Stimulated activated CD4-positive, alpha-beta T cell treated with anti-CD3 and anti-CD28 coated beads, Interleukin-15, amount 100 ng/mL, for 1 hour (primary cell): ENCODE data around the gene IZUMO1.

Source experiments
- DNase-seq, 2 donors: peaks; one replicate each; pipeline ENCODE4 v3.0.0-alpha.2; 2020; ENCODE audit warnings: low read depth in 1 of 2, low spot score in 1 of 2

IZUMO1 gene

DNA sequence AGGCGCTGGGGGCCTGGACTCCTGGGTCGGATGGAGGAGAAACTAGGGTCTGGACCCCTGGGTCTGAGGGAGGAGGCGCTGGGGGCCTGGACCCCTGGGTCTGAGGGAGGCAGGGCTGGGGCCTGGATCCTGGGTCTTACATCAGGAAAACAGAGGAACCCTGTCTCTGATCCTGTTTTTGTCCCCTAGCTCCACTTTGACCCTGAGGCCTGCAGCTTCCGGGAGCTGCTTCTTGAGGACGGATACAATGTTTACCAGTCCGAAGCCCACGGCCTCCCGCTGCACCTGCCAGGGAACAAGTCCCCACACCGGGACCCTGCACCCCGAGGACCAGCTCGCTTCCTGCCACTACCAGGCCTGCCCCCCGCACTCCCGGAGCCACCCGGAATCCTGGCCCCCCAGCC lies 11.0 kb upstream of the IZUMO1 start:
- no peak for DNase-seq

DNA sequence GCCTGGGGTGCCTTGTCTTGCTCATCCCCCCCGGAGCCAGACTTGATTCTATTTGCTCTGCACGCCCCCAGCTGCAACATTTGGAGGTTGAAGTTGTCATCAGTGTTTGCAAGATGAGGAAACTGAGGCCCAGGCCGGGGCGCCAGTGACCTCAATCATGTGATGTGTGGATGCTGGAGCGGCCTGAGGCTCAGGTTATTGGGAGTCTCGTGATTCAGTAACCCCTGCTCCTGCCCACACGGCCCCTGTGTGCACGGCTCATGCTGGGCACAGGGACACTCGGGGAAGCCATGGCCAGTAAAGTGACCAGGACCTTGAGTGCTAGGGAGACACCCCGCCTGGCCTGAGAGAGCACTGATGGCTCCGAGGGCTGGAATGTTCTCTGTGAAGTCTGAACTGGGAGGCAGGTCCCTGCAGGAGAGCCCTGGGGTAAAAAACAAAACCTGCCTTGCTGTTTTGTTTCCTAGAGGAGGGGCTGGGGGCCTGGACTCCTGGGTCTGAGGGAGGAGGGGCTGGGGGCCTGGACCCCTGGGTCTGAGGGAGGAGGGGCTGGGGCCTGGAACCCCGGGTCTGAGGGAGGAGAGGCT lies 10.5 kb upstream of the IZUMO1 start:
- DNase-seq = no peak

DNA sequence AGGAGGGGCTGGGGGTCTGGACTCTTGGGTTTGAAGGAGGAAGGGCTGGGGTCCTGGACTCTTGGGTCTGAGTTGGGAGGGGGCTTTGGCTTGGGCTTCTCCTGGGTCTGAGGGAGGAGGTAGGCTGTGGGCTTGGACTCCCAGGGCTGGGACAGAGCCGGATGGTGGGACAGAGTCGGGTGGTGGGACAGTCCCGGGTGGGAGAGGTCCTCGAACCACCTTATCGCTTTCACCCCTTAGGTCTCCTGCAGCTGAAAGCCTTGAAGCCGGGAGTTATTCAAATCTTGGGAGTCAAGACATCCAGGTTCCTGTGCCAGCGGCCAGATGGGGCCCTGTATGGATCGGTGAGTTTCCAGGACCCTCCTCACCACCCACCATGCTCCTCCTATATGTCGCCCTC lies 10.0 kb upstream of the IZUMO1 start:
- no peak for DNase-seq

DNA sequence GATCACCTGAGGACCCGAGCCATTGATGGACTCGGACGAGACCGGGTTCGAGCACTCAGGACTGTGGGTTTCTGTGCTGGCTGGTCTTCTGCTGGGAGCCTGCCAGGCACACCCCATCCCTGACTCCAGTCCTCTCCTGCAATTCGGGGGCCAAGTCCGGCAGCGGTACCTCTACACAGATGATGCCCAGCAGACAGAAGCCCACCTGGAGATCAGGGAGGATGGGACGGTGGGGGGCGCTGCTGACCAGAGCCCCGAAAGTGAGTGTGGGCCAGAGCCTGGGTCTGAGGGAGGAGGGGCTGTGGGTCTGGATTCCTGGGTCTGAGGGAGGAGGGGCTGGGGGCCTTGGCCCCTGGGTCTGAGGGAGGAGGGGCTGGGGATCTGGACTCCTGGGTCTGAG lies 9.5 kb upstream of the IZUMO1 start:
- no peak for DNase-seq

DNA sequence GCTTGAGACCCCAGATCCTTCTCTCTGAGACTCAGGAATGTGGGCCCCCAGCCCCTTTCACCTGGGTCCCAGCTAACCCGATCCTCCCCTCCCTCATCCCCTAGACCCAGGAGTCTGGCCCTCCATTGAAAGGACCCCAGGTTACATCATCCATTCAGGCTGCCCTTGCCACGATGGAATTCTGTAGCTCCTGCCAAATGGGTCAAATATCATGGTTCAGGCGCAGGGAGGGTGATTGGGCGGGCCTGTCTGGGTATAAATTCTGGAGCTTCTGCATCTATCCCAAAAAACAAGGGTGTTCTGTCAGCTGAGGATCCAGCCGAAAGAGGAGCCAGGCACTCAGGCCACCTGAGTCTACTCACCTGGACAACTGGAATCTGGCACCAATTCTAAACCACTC lies 9.1 kb upstream of the IZUMO1 start:
- DNase-seq = no peak

DNA sequence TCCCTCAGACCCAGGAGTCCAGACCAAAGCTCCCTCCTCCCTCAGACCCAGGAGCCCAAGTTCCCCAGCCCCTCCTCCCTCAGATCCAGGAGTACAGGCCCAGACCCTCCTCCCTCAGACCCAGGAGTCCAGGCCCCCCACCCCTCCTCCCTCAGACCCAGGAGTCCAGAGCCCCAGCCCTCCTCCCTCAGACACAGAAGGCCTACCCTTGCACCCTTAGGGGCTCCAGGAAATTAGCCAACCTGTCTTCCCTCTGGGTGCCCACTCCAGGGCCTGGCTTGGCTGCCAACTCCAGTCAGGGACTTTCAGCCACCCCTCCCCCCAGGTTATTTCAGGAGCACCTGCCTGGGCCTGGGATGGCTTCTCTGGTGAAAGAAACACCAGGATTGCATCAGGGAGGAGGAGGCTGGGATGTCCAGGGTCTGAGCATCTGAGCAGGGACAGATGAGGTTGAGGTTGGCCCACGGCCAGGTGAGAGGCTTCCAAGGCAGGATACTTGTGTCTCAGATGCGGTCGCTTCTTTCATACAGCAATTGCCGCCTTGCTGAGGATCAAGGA lies 8.5 kb upstream of the IZUMO1 start, which contains the start of gene FGF21:
FGF21 (plus strand) TSS at position 441 of the 558 bp plus-strand sequence. CDS start 713 bp downstream, outside the sequence.
- no peak for DNase-seq

DNA sequence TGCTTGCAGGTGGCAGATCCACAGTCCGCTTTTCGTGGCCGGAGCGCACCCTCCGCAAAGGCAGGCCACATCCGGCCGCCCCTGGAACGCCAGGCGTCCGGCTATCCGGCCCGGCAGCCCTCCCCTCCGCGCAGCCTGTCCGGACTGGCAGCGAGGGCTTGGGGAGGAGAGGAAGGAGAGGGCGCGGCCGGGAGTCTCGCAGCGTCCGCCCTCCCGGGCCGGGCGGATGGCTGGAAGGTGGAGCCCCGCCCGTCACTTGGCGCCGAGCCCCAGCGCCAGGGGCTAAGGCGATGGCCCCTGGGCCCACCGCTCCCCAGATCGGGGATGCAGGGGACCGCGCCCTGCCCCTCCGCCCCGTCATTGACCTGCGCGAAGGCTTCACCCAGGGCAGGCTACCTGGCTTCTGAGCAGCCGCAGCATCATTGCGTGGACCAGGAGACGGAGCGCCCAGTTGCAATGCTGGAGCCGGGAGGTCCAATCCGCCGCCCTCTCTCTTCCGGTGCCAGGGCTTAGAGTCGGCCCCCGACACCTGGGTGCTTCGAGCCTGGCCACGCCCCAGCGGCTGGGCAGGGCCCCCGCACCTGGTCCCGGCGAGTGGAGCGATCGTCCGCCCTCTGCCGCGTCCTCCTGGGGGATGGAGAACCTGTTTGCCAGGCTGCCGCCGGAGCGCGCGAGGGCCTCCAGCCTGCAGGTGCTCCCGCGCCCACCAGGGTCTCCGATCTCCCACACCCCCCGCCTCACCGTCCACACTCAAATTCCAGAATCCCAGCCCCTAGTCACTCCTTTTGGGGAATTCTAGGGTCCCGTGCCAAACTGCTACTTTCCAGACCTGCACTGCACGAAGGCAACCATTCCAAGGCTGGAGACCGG lies 6.0 kb upstream of the IZUMO1 start, which contains the start of gene FUT1:
FUT1 (minus strand) TSS at position 146 of the 870 bp plus-strand sequence. CDS start 1,360 bp downstream, outside the sequence.
- DNase-seq = no peak

DNA sequence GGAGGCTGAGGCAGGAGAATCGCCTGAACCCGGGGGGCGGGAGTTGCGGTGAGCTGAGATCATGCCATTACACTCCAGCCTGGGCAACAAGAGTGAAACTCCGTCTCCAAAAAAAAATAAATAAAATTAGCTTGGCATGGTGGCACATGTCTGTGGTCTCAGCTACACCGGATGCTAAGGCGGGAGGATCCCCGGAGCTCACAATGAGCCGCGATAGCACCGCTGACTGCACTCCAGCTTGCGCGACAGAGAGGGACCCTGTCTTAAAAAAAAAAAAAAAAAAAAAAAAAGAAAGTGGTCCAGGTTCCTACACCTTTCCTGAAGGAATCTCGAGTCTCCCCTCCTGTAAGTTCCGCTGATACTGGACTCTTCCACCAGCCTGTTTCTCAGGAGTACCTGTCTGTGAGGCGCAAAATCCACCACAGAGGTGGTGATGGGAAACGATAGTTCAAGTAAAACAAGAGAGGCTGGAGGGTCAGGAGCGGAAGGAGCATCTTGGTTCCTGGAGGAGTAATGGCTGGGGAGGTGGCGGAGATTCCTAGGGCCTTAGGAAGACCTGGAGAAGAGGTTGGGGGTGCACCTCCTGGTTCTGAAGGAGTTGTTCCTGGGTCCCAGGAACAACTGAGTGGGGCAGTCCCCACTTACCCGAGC lies 5.3 kb upstream of the IZUMO1 start:
- no peak for DNase-seq

DNA sequence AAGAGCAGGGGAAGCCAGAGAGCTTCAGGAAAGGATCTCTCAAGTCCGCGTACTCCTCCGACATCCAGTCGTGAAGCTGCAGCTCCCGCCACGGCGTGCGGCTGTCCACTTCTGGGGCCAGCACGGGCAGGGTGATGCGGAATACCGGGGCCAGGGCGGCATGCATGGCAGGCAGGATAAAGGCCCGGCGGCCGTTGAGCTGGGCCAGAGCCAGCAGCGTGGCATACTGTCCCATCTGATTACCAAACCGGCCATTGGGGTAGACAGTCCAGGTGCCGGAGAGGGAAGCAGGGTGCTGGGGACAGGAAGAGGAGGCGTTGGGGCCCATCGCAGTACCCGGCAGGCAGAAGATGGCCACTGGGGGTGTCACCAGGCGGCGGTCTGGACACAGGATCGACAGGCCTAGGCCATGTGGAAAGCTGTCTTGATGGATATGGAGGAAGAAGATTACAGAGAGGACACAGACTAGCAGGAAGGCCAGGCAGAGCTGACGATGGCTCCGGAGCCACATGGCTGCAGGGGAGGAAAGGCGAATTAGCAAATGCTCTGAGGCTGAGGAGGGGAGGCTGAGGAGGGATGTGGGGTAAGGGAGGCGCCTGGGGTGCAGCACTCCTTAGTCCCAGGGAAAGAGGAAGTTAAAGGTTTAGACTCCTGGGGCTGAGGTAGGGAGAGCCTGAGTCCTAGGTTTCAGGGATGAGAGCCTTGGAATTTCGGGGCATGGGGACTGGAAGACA lies 4.2 kb upstream of the IZUMO1 start:
- DNase-seq = no peak

DNA sequence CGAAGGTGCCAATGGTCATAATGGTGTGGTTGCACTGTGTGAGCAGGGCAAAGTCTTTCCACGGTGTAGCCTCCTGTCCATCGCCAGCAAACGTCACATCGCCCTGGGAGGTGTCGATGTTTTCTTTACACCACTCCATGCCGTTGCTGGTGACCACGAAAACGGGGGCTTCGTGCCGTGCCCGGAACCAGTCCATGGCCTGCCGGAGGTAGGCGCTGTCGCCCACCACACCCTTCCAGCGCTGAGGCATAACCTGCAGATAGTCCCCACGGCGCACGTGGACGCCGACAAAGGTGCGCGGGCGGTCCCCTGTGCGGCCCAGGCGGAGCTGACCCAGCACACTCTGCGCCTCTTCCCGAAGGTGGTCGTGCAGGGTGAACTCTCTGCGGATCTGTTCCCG lies 3.6 kb upstream of the IZUMO1 start:
- no peak for DNase-seq

DNA sequence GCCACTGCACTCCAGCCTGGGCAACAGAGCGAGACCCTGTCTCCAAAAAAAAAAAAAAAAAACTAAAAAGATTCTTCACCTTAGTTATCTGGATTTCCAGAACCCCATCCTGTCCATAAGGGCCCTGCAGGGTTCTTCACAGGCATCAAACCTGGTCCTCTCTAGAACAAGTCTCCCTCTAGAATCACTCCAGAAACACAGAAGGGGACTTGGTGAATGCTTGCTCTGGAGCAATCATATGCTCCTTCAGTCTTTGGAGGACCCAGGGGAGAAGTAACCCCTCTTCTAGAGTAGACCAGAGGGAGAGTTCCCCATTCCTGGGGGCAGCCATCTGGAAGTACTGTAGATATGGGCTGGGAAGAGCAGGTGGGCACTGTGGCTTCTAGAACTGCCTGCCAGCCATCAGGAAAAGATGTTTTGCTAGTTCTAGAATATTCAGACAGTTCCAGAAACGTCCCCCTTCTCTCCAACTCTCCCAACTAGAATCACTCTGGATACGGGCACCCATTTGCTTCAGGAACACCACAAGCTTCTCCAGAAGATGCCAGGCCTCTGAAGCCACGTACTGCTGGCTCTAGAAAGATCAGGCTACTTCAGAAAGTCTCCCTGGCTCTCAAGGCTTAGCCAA lies 3.0 kb upstream of the IZUMO1 start:
- DNase-seq = no peak

DNA sequence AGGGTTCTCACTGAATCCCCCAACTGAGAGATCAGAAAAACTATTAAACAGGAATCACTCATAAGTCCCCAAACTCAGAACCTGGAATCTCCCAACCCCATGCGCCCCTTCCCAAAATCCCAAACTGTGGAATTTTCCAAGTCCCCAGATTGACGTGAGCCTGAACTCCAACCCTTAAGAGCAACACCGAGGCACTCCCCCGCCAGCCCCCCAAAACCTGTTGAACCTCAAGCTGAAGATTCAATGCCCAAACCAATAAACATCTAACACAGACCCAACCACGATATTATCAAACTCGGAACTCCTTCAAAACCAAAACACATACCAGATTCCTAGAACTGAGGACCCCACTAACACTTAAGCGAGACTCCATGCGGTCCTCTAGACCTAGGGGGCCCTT lies 599 bp downstream of the IZUMO1 start:
- DNase-seq = no peak

DNA sequence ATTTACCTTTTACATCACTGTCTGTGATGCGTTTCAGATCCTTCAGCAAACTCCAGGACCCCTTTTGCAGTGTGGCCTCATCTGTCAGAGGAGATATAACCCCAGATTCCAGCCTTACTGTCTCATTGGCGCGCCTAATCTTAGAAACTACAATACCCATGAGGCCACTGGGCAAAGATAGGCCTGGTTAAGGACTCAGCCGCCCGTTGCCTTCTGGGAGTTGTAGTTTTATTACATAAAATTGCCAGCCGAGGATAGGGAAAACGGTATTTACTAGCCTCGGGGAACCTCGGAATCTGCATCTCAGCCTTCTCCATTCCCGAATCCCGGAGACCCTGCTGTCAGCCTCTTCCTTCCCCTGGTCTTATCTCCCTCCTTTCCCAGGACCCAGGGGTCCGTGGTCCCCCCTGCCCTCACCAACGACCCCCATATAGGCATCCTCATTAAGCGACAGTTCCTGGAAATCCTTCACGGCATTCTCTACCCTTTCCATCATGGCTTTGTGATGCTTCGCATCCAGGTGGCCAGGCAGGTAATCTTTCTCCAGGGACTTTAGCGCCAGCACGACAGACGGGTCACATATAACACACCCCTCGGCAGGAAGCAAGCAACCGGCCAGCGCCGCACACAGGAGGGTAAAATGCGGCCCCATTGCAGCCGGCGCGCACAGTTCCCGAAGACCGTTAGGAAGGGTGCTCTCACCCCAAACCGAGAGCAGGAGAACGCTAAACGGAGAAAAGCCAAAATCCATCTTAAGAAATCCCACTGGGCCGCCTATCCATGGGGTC lies 1.3 kb downstream of the IZUMO1 start:
- no peak for DNase-seq

DNA sequence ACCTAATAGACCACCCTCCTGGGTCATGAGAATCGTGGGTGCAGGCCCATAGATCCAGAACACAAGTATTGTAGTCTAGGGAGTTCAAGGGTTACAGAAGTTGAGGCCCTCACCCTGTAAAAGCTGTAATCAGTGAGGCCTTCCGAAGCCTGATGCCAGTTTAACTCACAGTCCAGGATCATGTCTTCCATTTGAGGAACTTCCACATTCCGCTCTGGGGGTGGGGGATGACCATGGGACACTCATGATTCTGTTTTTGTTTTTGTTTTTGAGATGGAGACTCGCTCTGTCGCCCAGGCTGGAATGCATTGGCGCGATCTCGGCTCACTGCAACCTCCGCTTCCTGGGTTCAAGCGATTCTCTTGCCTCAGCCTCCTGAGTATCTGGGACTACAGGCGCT lies 4.6 kb downstream of the IZUMO1 start:
- DNase-seq = no peak

DNA sequence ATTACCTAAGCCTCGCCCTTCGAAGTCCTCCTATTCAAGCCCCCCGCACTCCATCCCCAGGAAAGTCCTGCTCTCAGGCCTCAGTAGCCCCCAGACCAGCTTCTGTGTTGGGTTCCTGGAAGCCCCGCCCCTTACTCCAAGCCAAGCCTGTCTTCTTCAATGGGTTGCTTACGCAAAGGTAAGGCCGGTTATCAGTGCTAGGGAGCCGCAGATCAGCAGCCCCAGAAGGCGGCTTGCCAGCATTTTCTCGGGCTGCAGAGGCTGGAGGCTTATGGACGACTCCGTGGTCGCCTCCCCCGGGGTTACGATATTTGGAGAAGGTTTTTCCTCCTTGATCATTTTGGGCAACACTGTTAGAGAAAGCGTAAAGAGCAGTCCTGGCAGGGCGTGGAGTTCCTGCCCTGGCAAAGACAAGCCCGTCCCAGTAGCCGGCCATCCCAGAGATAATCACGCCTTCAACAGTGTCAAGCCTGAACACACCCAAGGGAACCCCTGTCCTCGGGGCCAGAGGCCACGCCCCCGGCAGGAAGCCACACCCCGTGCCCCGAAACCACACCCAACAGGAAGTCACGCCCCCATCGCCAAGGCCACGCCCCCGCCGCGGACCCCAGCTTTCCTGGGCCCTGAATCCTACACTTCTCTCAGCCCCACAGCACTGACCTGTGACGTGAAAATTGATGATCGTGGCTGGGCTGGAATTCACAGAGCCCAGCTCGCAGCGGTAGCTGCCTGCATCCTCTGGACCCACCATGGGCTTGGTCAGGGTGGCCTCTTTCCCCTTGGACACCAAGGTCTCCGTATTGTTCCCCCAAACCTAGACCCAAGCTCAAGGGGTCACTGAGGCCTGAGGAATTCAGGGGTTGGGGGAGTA lies 5.3 kb downstream of the IZUMO1 start:
- DNase-seq = no peak

DNA sequence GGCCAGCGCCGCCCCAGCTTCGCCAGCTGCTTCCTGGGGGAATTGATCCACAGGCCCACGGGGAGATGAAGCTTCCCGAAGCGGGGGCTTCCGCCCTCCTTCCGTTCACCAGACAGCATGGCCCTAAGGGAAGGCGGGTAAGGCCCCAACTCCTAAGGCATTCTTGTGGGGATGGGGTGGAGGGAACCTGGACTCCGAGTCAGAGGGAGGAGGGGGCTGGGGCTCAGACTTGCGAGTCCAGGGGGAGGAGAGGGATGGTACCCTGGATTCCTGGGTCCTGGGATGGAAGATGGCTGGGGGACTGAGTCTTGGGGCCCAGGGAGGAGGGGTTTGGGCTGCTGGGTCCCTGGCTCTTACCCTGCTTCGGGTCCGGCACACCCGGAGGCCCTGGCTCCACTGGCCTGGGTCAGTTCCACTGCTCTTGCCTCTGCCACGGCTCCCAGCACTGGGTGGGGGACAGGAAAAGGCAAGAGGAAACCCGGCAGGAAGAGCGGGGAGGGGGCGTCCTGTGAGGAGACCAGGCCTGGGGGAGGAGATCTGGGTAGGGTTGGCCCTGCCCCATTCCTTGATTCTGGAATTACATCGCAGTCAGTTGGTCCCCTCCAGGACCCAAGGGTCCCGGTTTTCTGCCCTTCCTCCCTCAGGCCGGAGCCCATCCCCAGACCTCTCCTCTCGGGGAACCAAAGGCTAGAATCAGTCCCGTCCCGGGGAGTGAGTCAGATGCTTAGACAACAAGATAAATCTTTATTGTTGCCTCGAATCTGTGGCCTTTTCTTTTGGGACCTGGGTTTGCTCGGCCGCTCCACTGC lies 6.3 kb downstream of the IZUMO1 start, which contains the start of gene RASIP1:
RASIP1 (minus strand) TSS at position 447 of the 809 bp plus-strand sequence; CDS start at position 119, 328 bp downstream.
- DNase-seq = no peak

DNA sequence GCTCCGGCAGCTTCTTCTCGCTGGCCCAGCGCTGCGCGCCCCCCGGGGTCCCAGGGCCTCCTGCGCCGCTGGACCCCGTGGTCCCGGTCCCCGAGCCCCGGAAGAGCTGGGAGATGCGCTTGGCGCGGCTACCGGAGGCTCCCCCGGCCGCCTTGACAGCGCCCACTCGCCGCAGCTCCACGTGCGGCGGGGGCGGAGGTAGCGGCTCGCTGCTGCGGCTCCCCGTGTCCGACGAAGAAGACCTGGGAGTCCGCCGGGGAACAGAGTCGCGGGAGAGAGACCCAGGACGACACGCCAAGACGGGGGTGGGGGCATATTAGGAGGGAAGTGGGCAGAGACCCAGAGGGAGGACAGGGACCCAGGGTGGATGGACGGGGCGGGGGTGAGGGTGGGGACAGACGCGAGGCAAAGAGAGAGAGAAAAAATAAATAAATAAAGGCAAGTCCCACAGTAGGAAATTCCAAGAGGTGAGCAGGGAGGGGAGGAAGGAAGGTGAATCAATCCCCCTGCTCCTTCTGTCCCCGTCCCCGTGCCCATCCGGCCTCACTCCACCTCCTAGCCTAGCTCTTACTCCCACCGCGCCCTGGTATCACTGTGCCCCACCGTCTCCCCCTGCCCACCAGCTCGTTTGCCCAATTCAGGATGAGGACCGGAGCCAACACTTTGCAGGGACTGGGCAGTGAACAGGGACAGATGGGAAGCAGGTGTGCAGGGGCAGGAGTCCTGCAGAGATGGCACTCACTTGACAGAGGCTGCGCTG lies 7.1 kb downstream of the IZUMO1 start:
- no peak for DNase-seq
